ENCODE results near the gene POF1B. TPM values are rescaled to one million over a fixed set of nuclear protein-coding genes. Genes with fewer than 3 reads are reported as not detected.
"Not testable (repeated sequence)": the region's sequence is repeated elsewhere in the genome, so short reads cannot be mapped to it uniquely, and the experiment has no call there.

POF1B gene
- total RNA-seq, 1 donor from 2014 or later = not detected

DNA sequence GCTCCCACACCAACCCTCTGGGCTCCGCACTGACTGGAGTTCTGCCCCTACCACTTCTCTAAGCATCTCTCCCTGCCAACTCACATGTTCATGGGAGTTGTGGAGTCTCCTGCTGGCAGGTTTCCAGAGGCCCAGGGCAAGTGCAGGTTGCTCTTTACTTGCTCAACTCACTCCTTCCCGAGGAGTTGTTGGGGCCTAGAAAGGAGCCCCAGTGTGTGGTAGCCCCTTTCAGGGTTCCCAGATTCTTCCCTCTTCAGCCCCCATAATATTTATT is 52.5 kb downstream of the POF1B start:
- no peak for DNase-seq (ENCODE audit: low read depth)
- H3K36me3 ChIP-seq (ENCODE audit: insufficient read depth, low read length) = no peaks in the 10 kb centered on the region

DNA sequence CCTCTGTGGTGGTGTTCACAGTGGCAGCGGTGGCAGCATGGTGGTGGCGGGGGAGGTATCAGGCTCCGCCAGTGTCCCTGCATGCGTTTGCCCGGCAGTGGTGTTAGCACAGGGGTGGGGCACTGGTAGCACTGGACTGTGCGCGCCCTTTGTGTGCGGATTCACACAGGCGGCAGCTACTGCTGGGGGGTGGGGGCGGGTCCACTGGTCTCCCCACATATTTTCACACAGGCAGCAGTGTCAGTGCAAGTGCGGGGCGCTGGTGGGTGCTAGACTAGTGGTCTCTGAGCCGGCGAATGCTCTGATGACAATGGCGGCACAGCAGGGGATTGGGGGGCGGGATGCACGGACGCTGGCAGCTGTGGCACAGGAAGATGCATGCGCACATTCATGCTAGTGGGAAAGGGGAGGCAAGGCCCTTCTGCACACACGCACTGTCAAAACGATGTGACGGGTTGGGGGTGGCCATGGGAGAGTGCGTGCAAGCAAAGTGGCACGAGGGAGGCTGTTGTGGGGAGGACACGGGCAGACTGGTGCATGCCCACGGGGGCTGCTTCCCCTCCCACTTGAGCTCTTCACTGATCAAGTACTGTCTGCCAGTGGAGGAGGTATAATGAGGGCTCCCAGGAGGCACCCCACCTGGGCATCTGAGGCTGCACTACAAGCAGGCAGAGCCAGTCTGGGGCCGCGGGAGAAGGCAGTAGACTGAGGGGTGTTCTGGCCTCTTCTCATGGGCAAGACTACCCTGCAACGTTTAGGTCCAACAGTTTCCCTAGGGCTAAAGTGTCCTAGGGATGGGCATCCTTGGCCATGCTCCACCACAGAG is 53.0 kb downstream of the POF1B start:
- H3K4me3 Mint-ChIP-seq (ENCODE audit: unreplicated experiment) = no peak overlapping the region
- H2AFZ ChIP-seq (ENCODE audit: low read depth, low read length) = no peak overlapping the region
- no peaks in the 10 kb centered on the region for H3K4me1 Mint-ChIP-seq (ENCODE audit: low read depth, unreplicated experiment)
- H3K79me2 ChIP-seq (ENCODE audit: insufficient read depth, low read length) = no peaks in the 10 kb centered on the region
- H3K9ac ChIP-seq (ENCODE audit: low read length) = no peak overlapping the region
- no peaks in the 10 kb centered on the region for H3K27me3 Mint-ChIP-seq (ENCODE audit: low read depth, unreplicated experiment)
- H3K36me3 ChIP-seq (ENCODE audit: insufficient read depth, low read length) = no peaks in the 10 kb centered on the region
- H3K27ac Mint-ChIP-seq (ENCODE audit: unreplicated experiment) = no peak overlapping the region
- H4K20me1 ChIP-seq (ENCODE audit: insufficient read depth, low read length) = no peaks in the 10 kb centered on the region
- H3K36me3 Mint-ChIP-seq (ENCODE audit: low read depth, unreplicated experiment) = no peaks in the 10 kb centered on the region
- H3K9me3 ChIP-seq (ENCODE audit: insufficient read depth, low read depth, low read length) = no peaks in the 10 kb centered on the region
- H3K4me2 ChIP-seq (ENCODE audit: low read length) = no peak overlapping the region
- FAIRE-seq (no peak), DNase-seq (ENCODE audit: low read depth) (no peak)
- no peak overlapping the region for H3K4me3 ChIP-seq (ENCODE audit: insufficient read depth, low read depth, low read length)
- H3K27me3 ChIP-seq (ENCODE audit: insufficient read depth, low read length) = no peaks in the 10 kb centered on the region
- no peak for TF ChIP-seq CTCF (IDR thresholded peaks at IDR 0.05; ENCODE audit: insufficient read depth, low read depth, low read length)
- TF ChIP-seq EZH2 (IDR thresholded peaks at IDR 0.05; ENCODE audit: insufficient read depth, low read length) = no peak
- H3K27ac ChIP-seq (ENCODE audit: low read depth, low read length) = no peak overlapping the region
- H3K4me1 ChIP-seq (ENCODE audit: insufficient read depth, low read length) = no peaks in the 10 kb centered on the region
- H3K9me3 Mint-ChIP-seq (ENCODE audit: unreplicated experiment) = no peaks in the 10 kb centered on the region

More for the DNA sequence above, 52.5 kb downstream of the POF1B start:
- Histone ChIP-seq H4K20me1 (ENCODE audit: insufficient read depth, low read length) (no peaks in the 10 kb centered on the region), H3K27ac (ENCODE audit: low read depth, low read length) (no peak overlapping the region), H3K27me3 (ENCODE audit: insufficient read depth, low read length) (no peaks in the 10 kb centered on the region), H3K9ac (ENCODE audit: low read length) (no peak overlapping the region), H3K4me3 (ENCODE audit: insufficient read depth, low read depth, low read length) (no peak overlapping the region), H2AFZ (ENCODE audit: low read depth, low read length) (no peak overlapping the region), H3K4me1 (ENCODE audit: insufficient read depth, low read length) (no peaks in the 10 kb centered on the region), H3K79me2 (ENCODE audit: insufficient read depth, low read length) (no peaks in the 10 kb centered on the region), H3K9me3 (ENCODE audit: insufficient read depth, low read depth, low read length) (no peaks in the 10 kb centered on the region), H3K4me2 (ENCODE audit: low read length) (no peak overlapping the region)
- no peaks in the 10 kb centered on the region for H3K36me3 Mint-ChIP-seq (ENCODE audit: low read depth, unreplicated experiment)
- FAIRE-seq = no peak
- H3K9me3 Mint-ChIP-seq (ENCODE audit: unreplicated experiment) = no peaks in the 10 kb centered on the region
- no peaks in the 10 kb centered on the region for H3K4me1 Mint-ChIP-seq (ENCODE audit: low read depth, unreplicated experiment)
- H3K27ac Mint-ChIP-seq (ENCODE audit: unreplicated experiment) = no peak overlapping the region
- H3K27me3 Mint-ChIP-seq (ENCODE audit: low read depth, unreplicated experiment) = no peaks in the 10 kb centered on the region
- TF ChIP-seq EZH2 (IDR thresholded peaks at IDR 0.05; ENCODE audit: insufficient read depth, low read length) (no peak), CTCF (IDR thresholded peaks at IDR 0.05; ENCODE audit: insufficient read depth, low read depth, low read length) (no peak)
- no peak overlapping the region for H3K4me3 Mint-ChIP-seq (ENCODE audit: unreplicated experiment)

DNA sequence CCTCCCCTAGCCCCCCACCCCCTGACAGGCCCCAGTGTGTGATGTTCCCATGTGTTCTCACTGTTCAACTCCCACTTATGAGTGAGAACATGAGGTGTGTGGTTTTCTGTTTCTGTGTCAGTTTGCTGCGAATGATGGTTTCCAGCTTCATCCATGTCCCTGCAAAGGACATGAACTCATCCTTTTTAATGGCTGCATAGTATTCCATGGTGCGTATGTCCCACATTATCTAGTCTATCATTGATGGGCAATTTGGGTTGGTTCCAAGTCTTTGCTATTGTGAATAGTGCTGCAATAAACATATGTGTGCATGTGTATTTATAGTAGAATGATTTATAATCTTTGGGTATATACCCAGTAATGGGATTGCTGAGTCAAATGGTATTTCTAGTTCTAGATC is 68.1 kb downstream of the POF1B start:
- H3K27ac ChIP-seq (ENCODE audit: low read depth, low read length); H3K4me2 ChIP-seq (ENCODE audit: low read length); H2AFZ ChIP-seq (ENCODE audit: low read depth, low read length); H3K4me1 ChIP-seq (ENCODE audit: insufficient read depth, low read length); H4K20me1 ChIP-seq (ENCODE audit: insufficient read depth, low read length); H3K27me3 ChIP-seq (ENCODE audit: insufficient read depth, low read length); H3K9me3 ChIP-seq (ENCODE audit: insufficient read depth, low read depth, low read length); H3K4me3 Mint-ChIP-seq (ENCODE audit: unreplicated experiment); H3K4me3 ChIP-seq (ENCODE audit: insufficient read depth, low read depth, low read length); FAIRE-seq; H3K9me3 Mint-ChIP-seq (ENCODE audit: unreplicated experiment); H3K27ac Mint-ChIP-seq (ENCODE audit: unreplicated experiment); H3K36me3 Mint-ChIP-seq (ENCODE audit: low read depth, unreplicated experiment); H3K9ac ChIP-seq (ENCODE audit: low read length); DNase-seq (ENCODE audit: low read depth); H3K27me3 Mint-ChIP-seq (ENCODE audit: low read depth, unreplicated experiment); H3K79me2 ChIP-seq (ENCODE audit: insufficient read depth, low read length); H3K4me1 Mint-ChIP-seq (ENCODE audit: low read depth, unreplicated experiment); H3K36me3 ChIP-seq (ENCODE audit: insufficient read depth, low read length): not testable (repeated sequence)

Data from astrocyte (in vitro differentiated cells and primary cell).